Epidermal melanocyte (primary cell): ENCODE data around the gene PRDM9.
"Not testable (repeated sequence)": the region's sequence is repeated elsewhere in the genome, so short reads cannot be mapped to it uniquely, and the experiment has no call there.

ENCODE experiments used
- DNase-seq: peaks from one replicate; pipeline ENCODE4 v3.0.0; 2011; ENCODE audit warnings: low spot score; ENCODE audit not compliant: insufficient read length

PRDM9 gene

GRCh38 chr5:23527216-23527920 lies 20.0 kb downstream of the PRDM9 start:
- not testable (repeated sequence) for DNase-seq

- no peak for DNase-seq
These were observed 21.3 kb downstream of the PRDM9 start for GRCh38 chr5:23528677-23529076.

GRCh38 chr5:23530571-23530970 lies 23.2 kb downstream of the PRDM9 start:
- no peak for DNase-seq

- no peak for DNase-seq
These were observed 63.6 kb downstream of the PRDM9 start for GRCh38 chr5:23571059-23571458.
